ENCODE measurements around the gene CDC42.

- TF ChIP-seq POLR2A (IDR thresholded peaks at IDR 0.05): no peak
- no peak for TF ChIP-seq CTCF (IDR thresholded peaks at IDR 0.05)
- no peak for TF ChIP-seq POLR2AphosphoS5 (IDR thresholded peaks at IDR 0.05)
- no peak for TF ChIP-seq EP300 (IDR thresholded peaks at IDR 0.05)
Observed at GRCh38 chr1:22104865-22105437, 52.4 kb downstream of the CDC42 start.
